ENCODE data around the gene TDRD1. TPM values are rescaled to one million over a fixed set of nuclear protein-coding genes. Genes with fewer than 3 reads are reported as not detected.

The TDRD1 gene
- polyA plus RNA-seq, 4 donors = 0.03 to 0.05 (median 0.03) TPM; not detected in 1

DNA sequence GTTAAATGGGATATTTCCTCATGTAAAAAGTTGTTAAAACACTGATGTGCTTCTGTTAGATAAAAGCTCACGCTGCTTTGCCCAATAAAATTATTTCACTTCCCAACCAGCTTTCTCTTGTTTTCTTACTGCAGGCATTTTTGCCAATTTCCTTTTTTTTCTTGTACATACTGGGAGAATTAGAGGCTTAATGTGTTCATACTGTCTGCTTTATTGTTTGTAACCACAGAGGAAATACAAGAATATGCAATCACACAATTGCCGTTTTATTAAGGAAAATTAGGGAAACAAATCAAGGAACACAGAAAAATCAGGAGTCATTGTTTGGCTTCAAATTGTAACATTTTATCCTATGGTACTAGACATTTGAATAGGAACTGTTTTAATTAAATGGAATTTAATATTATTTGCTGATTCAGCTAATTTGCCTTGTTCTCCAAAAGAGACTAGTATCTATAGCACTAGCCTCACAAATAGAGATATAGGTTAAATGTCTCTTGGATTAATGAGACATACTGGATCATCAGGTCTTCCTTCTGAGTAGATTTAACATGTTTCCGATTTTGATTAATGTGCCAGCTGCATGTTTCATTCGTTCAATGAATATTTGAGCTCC, 53.5 kb downstream of the TDRD1 start:
- no peak for DNase-seq (ENCODE audit: low read depth in 4 of 4, low spot score in 2 of 4)

DNA sequence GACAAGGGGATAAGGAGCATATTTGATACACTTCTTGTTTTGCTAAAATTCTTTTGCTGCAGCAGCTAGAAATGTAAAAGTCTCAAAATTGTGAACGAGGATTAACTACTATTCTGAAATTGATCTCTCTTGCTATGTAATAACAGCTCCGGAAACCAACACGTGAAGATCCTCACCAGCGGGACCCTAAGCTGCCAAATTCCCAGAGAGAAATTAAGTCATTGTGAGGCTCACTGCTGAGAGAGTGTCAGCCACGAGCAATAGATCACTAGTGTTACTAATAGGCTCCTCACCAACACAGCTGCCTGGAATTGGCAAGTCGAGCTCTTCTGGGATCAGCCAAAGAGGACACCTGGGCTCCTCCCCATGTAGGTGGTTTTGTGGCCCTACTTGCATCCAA, 54.3 kb downstream of the TDRD1 start:
- DNase-seq (ENCODE audit: low read depth in 4 of 4, low spot score in 2 of 4) = no peak

DNA sequence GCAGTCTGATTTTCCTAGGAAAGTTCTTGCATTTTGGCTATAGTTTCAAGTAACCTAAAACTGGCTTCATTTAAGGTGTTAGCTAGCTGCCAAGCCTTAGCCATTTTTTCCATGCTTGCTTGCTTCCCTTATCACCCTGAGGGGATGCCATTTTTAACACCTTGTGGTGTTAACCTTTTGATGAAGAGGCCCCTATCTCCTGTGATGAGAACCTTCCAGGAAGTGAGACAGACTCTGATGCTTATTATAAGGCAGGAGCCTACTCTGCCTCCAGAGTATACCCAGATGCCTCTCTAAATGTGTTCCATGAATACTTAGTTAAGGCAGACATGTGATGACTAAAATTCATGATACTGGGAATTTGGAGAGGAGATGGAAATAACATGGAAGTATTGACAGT, 55.0 kb downstream of the TDRD1 start:
- DNase-seq (ENCODE audit: low read depth in 4 of 4, low spot score in 2 of 4) = no peak

DNA sequence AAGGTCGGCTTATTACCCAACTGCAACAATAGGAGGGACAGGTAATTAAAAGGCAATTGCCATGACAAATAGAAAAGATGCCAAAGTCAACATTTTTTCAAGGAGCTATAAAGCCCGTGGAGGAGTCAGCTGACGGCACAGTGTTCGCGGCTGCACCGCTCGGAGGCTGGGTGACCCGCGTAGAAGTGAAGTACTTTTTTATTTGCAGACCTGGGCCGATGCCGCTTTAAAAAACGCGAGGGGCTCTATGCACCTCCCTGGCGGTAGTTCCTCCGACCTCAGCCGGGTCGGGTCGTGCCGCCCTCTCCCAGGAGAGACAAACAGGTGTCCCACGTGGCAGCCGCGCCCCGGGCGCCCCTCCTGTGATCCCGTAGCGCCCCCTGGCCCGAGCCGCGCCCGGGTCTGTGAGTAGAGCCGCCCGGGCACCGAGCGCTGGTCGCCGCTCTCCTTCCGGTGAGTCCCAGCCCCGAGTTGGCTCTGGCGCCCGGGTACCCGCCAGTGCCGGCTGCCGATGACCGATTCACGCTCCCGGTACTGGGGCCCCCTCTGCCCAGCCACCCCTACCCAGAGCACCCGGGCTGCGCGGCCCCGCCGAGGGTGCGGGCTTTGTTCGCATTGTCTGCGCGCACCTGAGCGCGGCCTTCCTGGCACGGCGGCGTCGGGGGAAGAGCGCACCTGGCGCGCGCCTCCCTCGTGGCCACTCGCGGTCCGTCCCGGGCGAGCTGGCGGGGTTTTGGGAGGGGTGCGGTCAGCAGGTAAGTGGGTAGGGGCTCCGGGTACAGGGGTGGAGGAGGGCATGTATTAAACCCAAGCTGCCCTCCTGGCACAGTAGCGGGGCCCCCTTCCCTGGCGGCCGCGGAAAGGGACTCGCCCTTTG, 60.2 kb downstream of the TDRD1 start, which contains the start of gene VWA2:
Gene VWA2 (plus strand): TSS at position 138 of the 877 bp plus-strand sequence. CDS start 9,460 bp downstream, outside the sequence.
- no peak for DNase-seq (ENCODE audit: low read depth in 4 of 4, low spot score in 2 of 4)

DNA sequence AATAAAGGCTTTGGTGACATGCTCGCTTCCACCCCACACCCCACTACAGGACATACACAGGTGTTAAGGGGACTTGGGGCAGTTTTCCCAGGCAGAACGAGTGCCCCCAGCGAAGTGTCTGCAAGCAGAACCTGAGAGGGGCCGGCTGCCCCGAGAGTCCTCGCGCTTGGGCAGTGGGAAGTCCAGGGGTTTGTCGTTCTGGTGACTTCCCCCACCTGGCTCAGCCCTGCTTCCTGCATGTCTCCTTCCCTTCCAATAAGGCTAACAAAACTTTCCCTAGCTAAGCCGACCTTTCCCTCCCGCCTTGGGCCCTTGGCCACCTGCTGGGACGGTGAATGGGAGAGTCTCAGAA, 60.8 kb downstream of the TDRD1 start:
- DNase-seq (ENCODE audit: low read depth in 4 of 4, low spot score in 2 of 4) = no peak

DNA sequence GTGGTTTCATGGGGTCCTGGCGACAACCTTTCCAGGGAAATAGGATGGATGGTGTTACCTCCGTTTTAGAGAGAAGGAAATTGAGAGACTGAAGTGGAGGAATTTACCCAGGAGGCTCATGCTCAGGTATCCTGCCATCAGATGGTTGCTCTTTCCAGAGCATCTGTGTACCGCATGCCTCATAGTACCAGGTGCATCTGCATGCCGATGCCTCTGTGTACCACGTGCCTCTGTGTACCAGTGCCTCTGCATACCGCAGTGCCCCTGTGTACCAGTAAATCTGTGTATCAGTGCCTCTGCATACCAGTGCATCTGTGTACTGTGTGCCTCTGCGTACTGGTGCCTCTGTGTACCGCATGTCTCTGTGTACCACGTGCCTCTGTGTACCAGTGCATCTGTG, 63.1 kb downstream of the TDRD1 start:
- DNase-seq (ENCODE audit: low read depth in 4 of 4, low spot score in 2 of 4) = no peak

DNA sequence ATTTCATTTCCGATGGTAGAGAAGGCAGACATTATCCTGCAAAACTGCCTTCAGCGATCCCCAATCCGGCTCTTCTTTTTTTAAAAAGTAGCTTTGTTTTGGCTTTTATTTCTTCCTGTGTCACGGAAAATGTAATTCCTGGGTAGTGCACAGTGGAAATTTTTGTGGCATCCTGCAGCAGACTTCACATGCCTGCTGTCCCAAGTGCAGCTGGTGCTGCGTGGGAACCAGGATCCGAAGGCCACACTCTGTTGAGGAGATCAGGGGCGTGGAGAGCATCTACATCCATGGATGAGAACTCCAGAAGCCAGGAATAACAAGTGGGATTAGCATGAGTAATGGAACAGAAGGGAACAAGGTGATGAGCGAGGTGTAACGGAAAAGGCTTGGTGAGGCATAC, 64.5 kb downstream of the TDRD1 start:
- no peak for DNase-seq (ENCODE audit: low read depth in 4 of 4, low spot score in 2 of 4)

DNA sequence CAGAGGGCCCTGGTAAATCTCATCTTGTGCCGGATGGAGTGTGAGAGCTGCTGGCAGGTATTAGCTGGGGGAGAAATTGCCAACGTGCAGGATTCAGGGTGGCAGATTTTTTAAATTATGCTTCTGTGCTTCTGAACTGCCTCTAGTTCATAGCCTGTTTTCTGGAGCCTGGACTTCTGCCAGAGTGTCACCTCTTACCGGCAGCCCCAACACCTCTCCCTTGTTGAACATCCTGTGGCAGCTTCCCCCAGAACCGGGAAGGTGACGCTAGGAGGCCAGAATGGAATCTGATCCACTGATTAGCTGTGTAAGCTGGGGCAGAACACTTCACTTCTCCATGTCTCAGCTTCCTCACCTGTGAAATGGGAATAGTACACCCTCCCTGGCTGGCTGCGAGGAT, 65.0 kb downstream of the TDRD1 start:
- no peak for DNase-seq (ENCODE audit: low read depth in 4 of 4, low spot score in 2 of 4)

DNA sequence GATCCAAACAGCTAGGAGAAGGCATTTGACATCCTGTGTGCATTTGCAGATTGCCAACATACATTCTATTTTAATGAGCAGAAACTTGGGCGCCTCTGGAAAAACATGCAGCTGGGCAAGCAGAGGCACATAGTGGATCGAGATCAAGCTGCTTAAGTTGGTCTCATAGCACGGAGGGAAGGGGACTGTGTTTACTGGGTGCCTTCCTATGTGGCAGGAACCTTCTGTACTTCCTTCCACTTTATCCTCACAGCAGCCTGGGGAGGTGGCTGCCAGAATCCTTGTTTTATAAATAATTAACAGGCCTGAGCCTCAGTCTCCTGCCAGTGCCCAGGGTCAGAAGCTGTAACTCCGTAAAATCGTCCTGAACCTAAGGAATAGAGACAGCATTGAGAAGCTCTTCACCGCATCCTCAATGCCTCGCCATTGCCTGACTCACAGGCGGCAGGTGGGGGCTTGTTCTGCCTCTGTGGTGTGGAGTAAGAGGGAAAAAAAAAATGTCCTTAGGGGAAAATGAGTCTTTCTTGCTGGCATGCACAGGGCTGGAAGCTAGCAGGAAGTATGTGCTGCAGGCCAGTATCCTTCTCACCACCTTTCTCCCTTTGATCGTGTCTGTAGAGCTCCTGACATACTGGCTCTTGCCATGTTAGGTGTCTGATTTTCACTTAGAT, 66.1 kb downstream of the TDRD1 start:
- DNase-seq (ENCODE audit: low read depth in 4 of 4, low spot score in 2 of 4) = no peak

DNA sequence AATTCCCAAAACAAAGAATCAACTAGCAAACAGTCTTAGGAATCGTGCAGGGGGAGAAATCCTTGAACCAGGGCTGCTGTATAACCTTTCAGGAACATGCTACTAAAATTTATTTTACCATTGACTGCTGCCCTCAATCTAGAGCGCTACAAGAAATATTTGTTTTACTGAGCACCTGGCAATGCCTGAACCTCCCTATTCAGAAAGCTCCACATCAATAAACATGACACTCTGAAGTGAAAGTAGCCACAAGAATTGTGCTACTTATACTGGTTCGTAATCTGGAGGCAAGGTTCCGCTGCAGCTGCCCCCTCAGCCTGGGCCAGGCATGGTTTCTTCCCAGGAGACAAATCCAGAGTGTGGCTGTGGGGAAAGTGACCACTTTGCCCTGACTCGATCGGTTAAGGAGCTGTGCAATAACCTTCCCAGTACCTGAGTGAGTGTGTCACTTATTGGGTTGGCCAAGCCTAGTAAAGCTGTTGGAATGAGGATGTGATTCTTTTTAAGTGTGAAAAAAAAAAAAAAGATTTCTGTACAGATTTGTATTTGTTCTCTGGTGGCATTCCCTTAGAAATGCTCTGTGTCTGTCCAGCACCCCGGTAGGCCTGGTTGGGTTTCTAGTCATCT, 67.6 kb downstream of the TDRD1 start:
- no peak for DNase-seq (ENCODE audit: low read depth in 4 of 4, low spot score in 2 of 4)

DNA sequence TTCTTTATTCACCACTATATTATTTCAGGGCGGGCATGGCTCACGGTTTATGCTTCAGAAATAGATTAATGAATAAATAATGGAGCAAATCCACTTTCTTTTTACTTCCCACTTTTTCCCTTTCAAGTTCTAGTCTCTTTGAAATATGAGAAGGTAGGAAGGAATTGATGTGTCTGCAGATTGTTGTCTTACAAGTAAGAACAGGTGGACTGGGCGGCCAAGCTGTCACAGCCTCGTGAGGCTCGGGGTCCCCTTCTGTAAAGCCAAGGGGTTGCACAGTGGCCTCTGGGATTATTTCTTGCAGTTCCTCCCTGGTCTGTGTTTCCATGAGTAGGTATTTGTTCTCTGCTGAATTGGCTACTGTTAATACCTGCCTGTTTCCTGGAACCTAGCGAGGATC, 71.1 kb downstream of the TDRD1 start:
- DNase-seq (ENCODE audit: low read depth in 4 of 4, low spot score in 2 of 4) = no peak

DNA sequence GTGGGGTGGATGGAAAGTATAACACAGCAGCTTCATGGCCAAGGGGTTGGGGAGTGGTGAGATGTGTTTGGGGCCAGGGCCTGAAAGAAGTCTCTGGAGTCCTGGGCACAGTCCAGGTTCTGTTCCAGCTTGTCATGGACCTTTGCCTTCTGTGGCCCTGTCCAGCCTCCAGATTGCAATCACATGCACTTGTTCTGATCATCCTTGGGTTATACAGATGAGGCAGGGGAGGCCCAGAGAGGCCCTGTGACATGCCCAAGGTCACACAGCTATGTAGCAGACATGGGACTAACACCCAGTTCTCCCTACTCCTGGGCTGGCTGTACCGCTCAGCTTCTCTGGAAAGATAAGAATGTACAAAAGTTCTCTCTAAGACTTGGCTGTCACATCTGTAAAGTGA, 71.6 kb downstream of the TDRD1 start:
- no peak for DNase-seq (ENCODE audit: low read depth in 4 of 4, low spot score in 2 of 4)

DNA sequence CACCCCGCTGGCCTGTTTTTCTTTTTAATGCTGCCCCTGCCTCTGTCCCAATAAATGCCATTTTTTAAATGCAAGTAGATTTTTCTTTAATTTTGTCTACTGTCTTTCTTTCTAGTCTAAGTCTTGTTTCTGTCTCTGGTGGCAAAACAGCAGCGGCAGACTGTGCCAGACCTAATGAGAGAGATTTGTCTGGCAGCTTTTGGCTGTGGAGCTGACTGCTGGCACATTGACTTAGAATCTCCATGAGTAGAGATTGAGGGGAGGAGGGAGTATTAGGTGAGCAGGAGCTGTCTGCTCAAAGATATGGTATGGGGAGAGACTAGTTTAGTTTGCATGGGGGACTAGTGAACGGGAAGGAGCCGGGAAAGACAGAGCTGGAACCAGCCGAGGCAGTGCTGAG, 72.9 kb downstream of the TDRD1 start:
- no peak for DNase-seq (ENCODE audit: low read depth in 4 of 4, low spot score in 2 of 4)

DNA sequence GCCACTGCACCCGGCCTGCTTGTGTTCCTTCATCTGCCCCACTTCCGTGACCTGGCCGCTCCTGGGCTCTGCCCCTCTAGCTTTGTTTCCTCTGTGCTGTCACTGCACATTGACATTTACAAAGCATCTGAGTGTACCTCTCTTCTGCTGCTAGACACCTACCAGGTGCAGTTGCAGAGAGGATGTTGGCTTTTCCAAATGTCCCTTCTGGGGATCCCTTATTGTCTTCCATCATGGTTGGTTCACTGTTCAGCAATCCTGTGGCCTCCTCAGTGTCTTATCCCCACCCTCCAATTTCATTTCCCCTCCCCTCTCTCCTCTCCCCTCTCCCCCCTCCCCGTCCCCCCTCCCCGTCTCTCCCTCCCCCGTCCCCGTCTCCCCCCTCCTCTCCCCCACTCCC, 73.7 kb downstream of the TDRD1 start:
- DNase-seq (ENCODE audit: low read depth in 4 of 4, low spot score in 2 of 4) = no peak

DNA sequence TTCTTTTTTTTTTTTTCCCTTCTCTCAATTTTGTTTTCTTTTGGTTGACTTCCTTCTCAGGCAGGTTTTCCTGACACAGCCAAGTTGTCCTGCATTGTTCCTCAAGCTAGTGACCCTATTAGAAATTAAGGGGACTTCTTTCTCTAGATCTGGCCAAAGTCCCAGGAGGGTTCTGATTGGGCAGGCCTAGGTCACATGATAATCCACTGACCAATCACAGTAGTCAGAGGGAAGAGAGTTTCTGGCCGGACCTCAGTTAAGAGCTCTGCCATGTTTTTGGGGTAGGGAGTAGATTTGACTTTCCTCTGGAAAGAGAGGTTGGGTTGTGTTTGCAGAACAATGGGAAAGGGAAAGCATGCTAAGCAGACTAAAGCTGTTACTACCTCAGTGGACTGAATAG, 76.1 kb downstream of the TDRD1 start:
- DNase-seq (ENCODE audit: low read depth in 4 of 4, low spot score in 2 of 4) = no peak

DNA sequence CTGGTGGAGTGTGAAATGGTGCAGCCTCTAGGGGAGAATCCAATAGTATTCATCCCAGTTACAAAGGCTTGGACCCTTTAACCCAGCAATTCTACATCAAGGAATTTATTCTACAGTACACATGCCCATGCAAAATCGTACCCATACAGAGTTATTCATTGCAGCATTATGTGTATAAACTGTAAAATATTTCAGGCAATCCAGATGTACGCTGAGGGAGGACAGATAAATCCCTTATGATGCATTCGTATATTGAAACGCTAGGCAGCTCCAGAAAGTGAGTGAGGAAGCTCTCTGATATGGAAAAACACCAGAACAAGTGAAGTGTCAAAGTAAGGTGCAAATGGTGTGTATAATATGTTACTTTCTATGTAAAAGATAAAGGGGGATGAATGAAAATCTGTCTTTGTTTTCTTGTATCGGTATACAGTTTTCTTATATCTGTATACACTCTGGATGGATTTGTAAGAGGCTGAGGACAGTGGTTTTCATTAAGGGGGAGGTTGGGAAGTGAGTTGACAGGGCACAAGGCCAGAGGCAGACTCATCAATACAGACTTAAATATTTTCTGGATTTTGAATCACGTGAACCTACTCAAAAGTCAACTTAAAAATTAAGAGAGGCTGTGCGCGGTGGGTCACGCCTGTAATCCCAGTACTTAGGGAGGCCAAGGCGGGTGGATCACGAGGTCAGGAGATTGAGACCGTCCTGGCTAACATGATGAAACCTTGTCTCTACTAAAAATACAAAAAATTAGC, 77.0 kb downstream of the TDRD1 start:
- no peak for DNase-seq (ENCODE audit: low read depth in 4 of 4, low spot score in 2 of 4)

DNA sequence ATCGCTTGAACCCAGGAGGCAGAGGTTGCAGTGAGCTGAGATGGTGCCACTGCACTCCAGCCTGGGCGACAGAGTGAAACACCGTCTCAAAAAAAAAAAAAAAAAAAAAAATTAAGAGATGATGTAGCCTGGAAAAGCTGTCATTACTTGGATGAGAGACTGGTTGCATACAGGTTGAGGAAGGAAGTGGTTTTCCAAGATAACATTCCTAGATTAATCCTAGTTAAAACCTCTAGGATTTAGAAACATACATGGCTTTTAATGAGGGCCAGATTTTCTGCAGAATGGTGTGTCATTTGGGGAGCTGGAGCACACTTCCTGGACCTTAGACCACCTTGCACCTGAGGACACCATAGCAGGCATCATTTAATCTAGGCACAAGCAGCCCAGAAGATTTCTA, 77.7 kb downstream of the TDRD1 start:
- no peak for DNase-seq (ENCODE audit: low read depth in 4 of 4, low spot score in 2 of 4)

DNA sequence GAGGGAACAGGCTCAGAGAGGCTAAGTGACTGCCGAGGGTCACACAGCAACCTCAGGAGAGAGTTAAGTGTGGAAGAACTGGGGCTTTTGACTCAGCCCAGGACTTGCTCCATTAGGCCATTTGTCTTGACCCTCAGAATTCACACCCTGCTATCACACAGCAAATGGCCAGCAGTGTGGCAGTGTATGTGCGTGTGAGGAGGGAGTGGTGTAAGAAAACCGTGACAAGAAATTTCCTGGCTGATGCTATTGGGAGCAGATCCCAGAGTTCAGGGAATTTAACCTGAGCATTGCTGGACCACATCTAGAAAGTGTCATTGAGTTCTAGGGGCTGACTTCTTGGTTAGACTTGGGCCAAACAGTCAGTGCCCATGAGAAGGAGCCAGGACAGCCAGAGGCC, 78.3 kb downstream of the TDRD1 start:
- DNase-seq (ENCODE audit: low read depth in 4 of 4, low spot score in 2 of 4) = no peak

DNA sequence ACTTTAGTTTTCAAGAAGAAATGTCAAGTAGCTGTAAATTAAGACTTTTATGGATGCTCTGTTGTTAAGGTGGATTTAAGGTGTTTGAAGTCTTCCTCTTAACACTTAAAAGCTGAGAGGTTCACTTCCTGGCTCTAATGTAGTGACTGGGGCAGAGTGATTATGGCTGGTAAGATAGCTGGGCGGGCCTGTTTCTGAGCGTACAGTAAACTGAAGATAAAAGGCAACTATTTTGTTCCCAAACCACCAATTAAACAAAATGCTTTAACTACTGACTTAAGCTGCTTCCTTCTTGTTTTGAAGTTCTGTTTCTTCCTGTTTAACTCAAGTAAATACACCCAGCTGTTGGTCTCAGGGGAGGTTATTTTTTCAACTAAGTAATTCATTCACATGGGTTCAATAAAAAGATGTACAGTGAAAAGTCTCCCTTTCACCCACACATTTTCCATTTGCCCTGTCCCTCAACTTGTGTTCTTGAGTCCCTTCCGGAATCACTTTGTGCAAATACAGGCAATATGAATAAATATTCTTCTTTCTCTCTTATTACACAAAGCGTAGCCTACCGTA, 79.2 kb downstream of the TDRD1 start:
- no peak for DNase-seq (ENCODE audit: low read depth in 4 of 4, low spot score in 2 of 4)

DNA sequence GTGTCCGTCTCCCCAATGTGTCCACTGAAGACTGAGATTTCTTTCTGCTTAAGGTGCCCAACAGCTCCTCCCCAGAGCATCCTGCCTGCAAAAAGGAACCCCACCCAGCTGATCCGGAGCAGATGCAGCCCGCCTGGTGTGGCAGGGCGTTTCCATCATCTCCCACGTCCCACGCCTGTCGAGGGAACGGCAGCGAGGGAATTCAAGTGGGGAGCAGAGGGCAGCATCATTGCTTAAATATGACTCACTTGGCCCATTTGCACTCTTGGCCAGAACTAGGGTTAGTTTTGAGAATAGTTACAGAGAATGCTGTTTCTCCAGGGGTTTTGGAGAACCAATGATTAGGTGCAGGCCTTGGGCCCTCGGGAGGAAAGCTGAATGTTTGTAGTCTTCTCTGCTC, 80.7 kb downstream of the TDRD1 start:
- no peak for DNase-seq (ENCODE audit: low read depth in 4 of 4, low spot score in 2 of 4)
